SKM-1 treated with dmso at 0.1 percent for 144 hours (cell line): Measurements from ENCODE around the gene OR6B1.
"Not testable (repeated sequence)": the region's sequence is repeated elsewhere in the genome, so short reads cannot be mapped to it uniquely, and the experiment has no call there.

Experiments used
- DNase-seq: peaks from one replicate; lab custom pipeline; 2025; ENCODE audit not compliant: unreplicated experiment; lab: John Stamatoyannopoulos, UW

Gene OR6B1

GRCh38 chr7:144004703-144005102 is 4.6 kb downstream of the OR6B1 start:
- DNase-seq: no peak

- DNase-seq: no peak
Measured at GRCh38 chr7:144006029-144006691, 6.0 kb downstream of the OR6B1 start.

GRCh38 chr7:144006692-144007042 is 6.5 kb downstream of the OR6B1 start:
- DNase-seq: no peak

GRCh38 chr7:144009361-144009760 is 9.2 kb downstream of the OR6B1 start:
- DNase-seq: no peak

- DNase-seq: peak; percentile 32
Measured at GRCh38 chr7:144010061-144010460, 9.9 kb downstream of the OR6B1 start.

GRCh38 chr7:144010821-144011220 is 10.7 kb downstream of the OR6B1 start:
- DNase-seq: not testable (repeated sequence)

GRCh38 chr7:144011458-144012230 is 11.5 kb downstream of the OR6B1 start:
- no peak for DNase-seq

GRCh38 chr7:144018065-144018464 is 17.9 kb downstream of the OR6B1 start:
- no peak for DNase-seq

- no peak for DNase-seq
Measured at GRCh38 chr7:144019457-144019856, 19.3 kb downstream of the OR6B1 start.

GRCh38 chr7:144020340-144020739 is 20.2 kb downstream of the OR6B1 start:
- no peak for DNase-seq

- DNase-seq: no peak
Measured at GRCh38 chr7:144022169-144022568, 22.0 kb downstream of the OR6B1 start.

- DNase-seq: no peak
Measured at GRCh38 chr7:144023171-144023827, 23.2 kb downstream of the OR6B1 start.

- no peak for DNase-seq
Measured at GRCh38 chr7:144024213-144024612, 24.1 kb downstream of the OR6B1 start.

- no peak for DNase-seq
Measured at GRCh38 chr7:144026203-144026883, 26.2 kb downstream of the OR6B1 start.

GRCh38 chr7:144027070-144027469 is 26.9 kb downstream of the OR6B1 start:
- no peak for DNase-seq

GRCh38 chr7:144027974-144028373 is 27.9 kb downstream of the OR6B1 start:
- no peak for DNase-seq

- no peak for DNase-seq
Measured at GRCh38 chr7:144028547-144028946, 28.4 kb downstream of the OR6B1 start.

- DNase-seq: no peak
Measured at GRCh38 chr7:144032516-144032915, 32.4 kb downstream of the OR6B1 start.

GRCh38 chr7:144032985-144033709 is 33.0 kb downstream of the OR6B1 start:
- no peak for DNase-seq

- DNase-seq: no peak
Measured at GRCh38 chr7:144035385-144035784, 35.3 kb downstream of the OR6B1 start.

GRCh38 chr7:144036302-144036885 is 36.3 kb downstream of the OR6B1 start:
- no peak for DNase-seq
